Upper lobe of left lung (tissue), 4 donors: ENCODE data around the gene HNMT.

Experiments
- CTCF ChIP-seq, 6 experiments: fragments of 450-650 bp in 4 of 6; fragments of 200-600 bp in 2 of 6; sonication (generic) in 2 of 6; IDR thresholded peaks; one replicate each; pipeline ENCODE4 v1.5.1; 2016 to 2019; ENCODE audit warnings: antibody characterized with exemption in 6 of 6
- EP300 ChIP-seq, 4 donors: sonication (generic); formaldehyde crosslinking; IDR thresholded peaks; one replicate each; pipeline ENCODE4 v1.5.1; 2017; ENCODE audit warnings: antibody characterized with exemption in 4 of 4, control low read depth in 2 of 4
- POLR2A ChIP-seq, 4 donors: fragments of 450-650 bp; IDR thresholded peaks; one replicate each; pipeline ENCODE4 v1.5.1; 2016 to 2017; ENCODE audit warnings: antibody characterized with exemption in 4 of 4, mild to moderate bottlenecking in 2 of 4
- POLR2AphosphoS5 ChIP-seq, 2 donors: sonication (generic); formaldehyde crosslinking; IDR thresholded peaks; one replicate each; pipeline ENCODE4 v1.5.1; 2017; ENCODE audit warnings: antibody characterized with exemption in 2 of 2

GRCh38 chr2:138036522-138036921, 72.2 kb downstream of the HNMT start:
- TF ChIP-seq CTCF (IDR thresholded peaks at IDR 0.05) (no peak), POLR2AphosphoS5 (IDR thresholded peaks at IDR 0.05) (no peak), POLR2A (IDR thresholded peaks at IDR 0.05) (no peak), EP300 (IDR thresholded peaks at IDR 0.05) (no peak)
